ENCODE data around the gene PCBP3. TPM values are rescaled to one million over a fixed set of nuclear protein-coding genes. Genes with fewer than 3 reads are reported as not detected.
A peak's percentile ranks its signal among the peaks of the same experiment; 100 is the strongest.

The PCBP3 gene
- total and polyA plus RNA-seq, 2 donors from 2014 or later, result 2.3 to 5.4 TPM

GRCh38 chr21:45965084-45965809 lies 321.7 kb downstream of the PCBP3 start:
- FAIRE-seq (no peak), DNase-seq (peak in 1 of 5 donors; percentile 15)
- Histone ChIP-seq H3K9me3 (ENCODE audit: control insufficient read depth in 2 of 3, insufficient read depth in 1 of 3, low read length in 3 of 3) (no peaks in the 10 kb centered on the region), H3K27ac (ENCODE audit: low read depth in 2 of 2, low read length in 2 of 2) (no peak overlapping the region), H3K4me3 (ENCODE audit: low read length in 3 of 3) (no peak overlapping the region), H3K9ac (ENCODE audit: low read length in 3 of 3) (no peak overlapping the region), H3K27me3 (ENCODE audit: control insufficient read depth, insufficient read depth, low read length) (no peaks in the 10 kb centered on the region), H3K36me3 (ENCODE audit: control insufficient read depth in 2 of 3, insufficient read depth in 3 of 3, low read length in 3 of 3) (no peaks in the 10 kb centered on the region), H3K4me1 (ENCODE audit: control insufficient read depth in 2 of 3, insufficient read depth in 2 of 3, low read depth in 1 of 3, low read length in 3 of 3) (no peaks in the 10 kb centered on the region)
- intact Hi-C loops (cut with DNase I), result no loop called here
- TF ChIP-seq, protein P1, sequence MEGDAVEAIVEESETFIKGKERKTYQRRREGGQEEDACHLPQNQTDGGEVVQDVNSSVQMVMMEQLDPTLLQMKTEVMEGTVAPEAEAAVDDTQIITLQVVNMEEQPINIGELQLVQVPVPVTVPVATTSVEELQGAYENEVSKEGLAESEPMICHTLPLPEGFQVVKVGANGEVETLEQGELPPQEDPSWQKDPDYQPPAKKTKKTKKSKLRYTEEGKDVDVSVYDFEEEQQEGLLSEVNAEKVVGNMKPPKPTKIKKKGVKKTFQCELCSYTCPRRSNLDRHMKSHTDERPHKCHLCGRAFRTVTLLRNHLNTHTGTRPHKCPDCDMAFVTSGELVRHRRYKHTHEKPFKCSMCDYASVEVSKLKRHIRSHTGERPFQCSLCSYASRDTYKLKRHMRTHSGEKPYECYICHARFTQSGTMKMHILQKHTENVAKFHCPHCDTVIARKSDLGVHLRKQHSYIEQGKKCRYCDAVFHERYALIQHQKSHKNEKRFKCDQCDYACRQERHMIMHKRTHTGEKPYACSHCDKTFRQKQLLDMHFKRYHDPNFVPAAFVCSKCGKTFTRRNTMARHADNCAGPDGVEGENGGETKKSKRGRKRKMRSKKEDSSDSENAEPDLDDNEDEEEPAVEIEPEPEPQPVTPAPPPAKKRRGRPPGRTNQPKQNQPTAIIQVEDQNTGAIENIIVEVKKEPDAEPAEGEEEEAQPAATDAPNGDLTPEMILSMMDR (IDR thresholded peaks at IDR 0.05; ENCODE audit: borderline replicate concordance, extremely low read depth, insufficient read depth), result no peak

DNA sequence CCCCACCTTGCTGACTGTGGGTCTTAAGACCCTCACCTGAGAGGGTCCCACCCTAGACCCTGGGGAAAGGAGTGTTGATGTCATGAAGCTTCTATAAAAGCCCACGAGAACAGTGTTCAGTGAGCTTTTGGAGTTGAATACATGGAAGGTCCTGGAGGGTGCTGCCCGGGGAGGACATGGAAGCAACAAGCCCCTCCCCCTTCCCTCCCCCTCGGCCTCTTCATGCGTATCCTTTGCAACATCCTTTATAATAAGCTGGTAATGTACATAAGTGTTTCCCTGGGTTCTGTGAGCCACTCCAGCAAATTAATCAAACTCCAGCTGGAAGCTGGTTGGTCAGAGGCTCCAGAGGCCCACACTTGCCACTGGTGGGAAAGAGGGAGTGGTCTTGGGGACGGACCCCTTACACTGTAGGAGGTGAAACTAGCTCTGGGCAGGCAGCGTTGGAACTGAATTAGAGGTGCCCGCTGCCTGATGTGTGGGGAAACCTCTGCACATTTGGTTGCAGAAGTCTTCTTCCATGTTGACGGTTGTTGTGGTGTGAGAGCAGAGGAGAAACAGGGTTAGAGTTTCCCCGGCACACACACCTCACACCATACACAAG lies 323.4 kb downstream of the PCBP3 start:
- Histone ChIP-seq H3K36me3 (ENCODE audit: control insufficient read depth in 2 of 3, insufficient read depth in 3 of 3, low read length in 3 of 3) (no peaks in the 10 kb centered on the region), H3K4me3 (ENCODE audit: low read length in 3 of 3) (no peak overlapping the region), H3K9ac (ENCODE audit: low read length in 3 of 3) (no peak overlapping the region), H3K9me3 (ENCODE audit: control insufficient read depth in 2 of 3, insufficient read depth in 1 of 3, low read length in 3 of 3) (no peaks in the 10 kb centered on the region), H3K4me1 (ENCODE audit: control insufficient read depth in 2 of 3, insufficient read depth in 2 of 3, low read depth in 1 of 3, low read length in 3 of 3) (no peaks in the 10 kb centered on the region), H3K27ac (ENCODE audit: low read depth in 2 of 2, low read length in 2 of 2) (no peak overlapping the region), H3K27me3 (ENCODE audit: control insufficient read depth, insufficient read depth, low read length) (no peaks in the 10 kb centered on the region)
- FAIRE-seq (no peak), DNase-seq (peak in 1 of 5 donors; percentile 15)
- intact Hi-C loops (cut with DNase I), result no loop called here
- TF ChIP-seq, protein P1 (IDR thresholded peaks at IDR 0.05; ENCODE audit: borderline replicate concordance, extremely low read depth, insufficient read depth), result no peak

DNA sequence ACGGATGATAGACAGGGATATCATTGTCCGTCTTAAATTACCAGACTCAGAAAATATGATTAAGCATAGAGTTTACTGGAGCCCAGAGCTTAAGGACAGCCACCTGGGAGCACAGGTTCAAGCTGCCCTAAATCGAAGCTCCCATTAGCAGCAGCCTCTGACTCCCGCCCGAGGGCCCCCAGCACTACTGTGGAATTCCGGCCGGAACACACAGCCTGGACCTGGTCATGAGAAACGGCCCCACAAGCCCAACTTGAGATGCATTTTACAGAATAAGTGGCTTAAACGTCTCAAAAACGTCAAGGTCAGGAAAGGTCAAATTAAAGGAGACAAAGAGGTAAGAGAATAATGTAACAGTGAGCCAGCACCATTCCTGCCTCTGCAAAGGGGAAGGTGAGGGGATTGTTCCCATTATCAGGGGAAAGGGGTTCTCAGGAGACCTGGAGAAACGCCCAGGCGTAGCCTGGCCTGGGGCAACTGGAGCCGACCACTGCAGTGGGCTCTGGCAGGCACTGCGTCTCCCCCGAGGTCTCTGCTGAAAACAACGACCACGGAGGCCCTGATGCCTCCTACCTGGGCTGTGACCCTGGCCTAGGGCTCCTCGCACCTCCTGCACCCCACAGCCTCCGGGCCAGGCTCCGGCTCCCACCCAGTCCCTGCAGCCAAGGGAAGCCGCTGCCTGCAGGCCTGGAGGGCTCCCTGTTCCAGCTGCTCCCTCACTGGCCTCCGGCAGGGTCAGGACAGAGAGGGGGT lies 326.6 kb downstream of the PCBP3 start:
- DNase-seq (peak in 1 of 5 donors; percentile 48), FAIRE-seq (no peak)
- Histone ChIP-seq H3K27ac (ENCODE audit: low read depth in 2 of 2, low read length in 2 of 2) (no peak overlapping the region), H3K27me3 (ENCODE audit: control insufficient read depth, insufficient read depth, low read length) (no peaks in the 10 kb centered on the region), H3K9ac (ENCODE audit: low read length in 3 of 3) (no peak overlapping the region), H3K9me3 (ENCODE audit: control insufficient read depth in 2 of 3, insufficient read depth in 1 of 3, low read length in 3 of 3) (no peaks in the 10 kb centered on the region), H3K4me1 (ENCODE audit: control insufficient read depth in 2 of 3, insufficient read depth in 2 of 3, low read depth in 1 of 3, low read length in 3 of 3) (peaks cover 0 to 16% (median 0%) of the 10 kb centered on the region in 3 donors), H3K36me3 (ENCODE audit: control insufficient read depth in 2 of 3, insufficient read depth in 3 of 3, low read length in 3 of 3) (no peaks in the 10 kb centered on the region), H3K4me3 (ENCODE audit: low read length in 3 of 3) (no peak overlapping the region)
- TF ChIP-seq, protein P1 (IDR thresholded peaks at IDR 0.05; ENCODE audit: borderline replicate concordance, extremely low read depth, insufficient read depth), result no peak
- intact Hi-C loops (cut with DNase I), result loop anchor here (10.0 kb wide), 1 partner anchor 135 kb away; no protein-coding TSS in a partner anchor

All from kidney (tissue), 14 donors.